A549 treated with DMSO at 1 μM for 4 hours (cell line): ENCODE measurements around the gene MFAP3. TPM values are rescaled to one million over a fixed set of nuclear protein-coding genes. Genes with fewer than 3 reads are reported as not detected.

Source experiments
- total RNA-seq: library from RNA; stranded (reverse); fragments of 200-300 nt; extraction: Qiagen RNA extraction; gene quantifications from 5 replicates; pipeline ENCODE4 v1.2.3, GENCODE V29; 2022; ENCODE audit warnings: low read depth

Gene MFAP3
- total RNA-seq: 22.9 to 31.2 TPM (median 29.7 TPM) in 5 replicates

DNA sequence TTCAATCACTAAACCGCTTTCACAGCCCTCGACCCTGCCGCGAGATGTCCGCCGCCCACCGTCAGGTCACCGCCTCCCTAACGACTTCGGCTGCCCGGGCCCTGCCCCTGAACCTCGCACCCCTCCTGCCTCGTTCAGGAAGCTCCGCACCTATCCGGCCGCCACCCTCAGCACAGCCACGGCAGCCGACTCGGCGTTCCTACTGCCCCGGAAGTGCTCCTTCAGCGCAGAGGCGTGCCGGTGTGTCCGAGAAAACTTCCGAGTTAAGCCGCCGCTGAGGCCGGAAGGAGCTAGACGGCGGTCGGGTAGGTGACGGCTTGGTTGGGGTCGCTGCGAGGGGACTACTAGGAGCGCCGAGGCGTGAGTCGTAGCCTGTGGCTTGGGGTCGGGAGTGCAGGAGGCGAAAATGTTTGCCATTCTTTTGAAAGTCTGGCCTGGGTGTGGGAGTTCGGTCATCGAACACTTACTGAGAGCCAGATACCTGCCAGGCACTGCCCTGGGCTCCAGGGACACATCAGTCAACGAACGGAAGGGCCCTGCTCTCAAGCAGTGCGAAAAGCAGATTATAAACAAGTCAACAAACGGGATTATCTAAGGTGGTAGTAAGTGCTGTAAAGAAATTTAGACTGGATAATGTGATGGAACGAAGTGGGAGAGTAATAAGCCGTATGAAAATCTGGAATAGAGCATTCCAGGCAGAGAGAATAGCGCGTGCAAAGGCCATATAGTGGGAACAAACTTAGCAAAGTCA is at the start of gene MFAP3, which contains the start of gene FAM114A2:
Gene MFAP3, plus strand, starts transcription at position 261 of the 751 bp plus-strand sequence. CDS start 10,756 bp downstream, outside the sequence.
Gene FAM114A2, minus strand, starts transcription at position 204 of the 751 bp plus-strand sequence. CDS start 3,957 bp downstream, outside the sequence.

Other genes starting within 250 kb of the MFAP3 start
- gene FAM114A2, start 57 bp upstream of the MFAP3 start, total RNA-seq: 9.3 to 12.3 TPM (median 10.3 TPM) in 5 replicates
- 71.1 to 96.2 TPM (median 90.7 TPM) in 5 replicates for gene GALNT10, start 151.8 kb downstream of the MFAP3 start, total RNA-seq